H7 (cell line): ENCODE data around the gene SLC15A1. TPM values are rescaled to one million over a fixed set of nuclear protein-coding genes. Genes with fewer than 3 reads are reported as not detected.
"Not testable (repeated sequence)": the region's sequence is repeated elsewhere in the genome, so short reads cannot be mapped to it uniquely, and the experiment has no call there.

Experiments
- DNase-seq: peaks from one replicate; pipeline ENCODE4 v3.0.0; 2012
- H3K27me3 ChIP-seq: 2 replicates; pipeline ENCODE4 v1.6.0; 2011; ENCODE audit warnings: mild to moderate bottlenecking, low read length; ENCODE audit not compliant: control insufficient read depth, insufficient read depth
- H3K36me3 ChIP-seq: replicated peaks from 2 replicates; pipeline ENCODE4 v1.5.1; 2011; ENCODE audit warnings: low read length; ENCODE audit not compliant: control insufficient read depth, insufficient read depth
- H3K4me3 ChIP-seq: 2 replicates; pipeline ENCODE4 v1.5.1; 2011; ENCODE audit warnings: low read depth, mild to moderate bottlenecking, control low read depth, low read length, moderate library complexity; ENCODE audit not compliant: insufficient read depth
- total RNA-seq: library from RNA; depleted of rRNA; stranded (reverse); fragments of >200 nt; shearing (Covaris generic); gene quantifications from 2 replicates; pipeline ENCODE4 v1.2.3, GENCODE V29; 2014

The SLC15A1 gene
- total RNA-seq, 1 experiment from 2014 or later: 0.62 TPM

DNA sequence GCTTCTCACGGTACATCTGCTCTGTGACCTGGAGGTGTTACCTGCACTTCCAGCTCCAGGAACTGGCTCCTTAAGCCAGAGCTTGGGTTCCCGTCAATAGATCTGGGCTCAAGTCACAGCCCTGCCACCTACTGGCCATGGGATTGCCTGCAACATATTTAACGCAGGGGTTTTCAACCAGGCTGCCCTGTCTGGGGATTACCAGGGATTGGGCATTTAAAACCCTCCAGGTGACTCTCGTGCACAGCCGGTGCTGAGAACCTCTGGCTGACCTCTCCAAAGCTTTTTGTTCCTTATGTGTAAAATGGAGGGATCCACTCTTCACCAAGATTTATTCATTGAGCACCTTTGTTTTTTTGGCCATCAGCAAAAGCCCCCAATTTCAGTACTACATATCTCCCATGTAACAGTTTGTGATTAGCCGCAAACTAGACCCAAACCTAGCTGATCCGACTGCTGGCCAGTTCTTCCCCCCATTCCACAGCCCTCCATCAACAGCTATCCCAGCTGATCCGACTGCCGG, 98.9 kb downstream of the SLC15A1 start:
- Histone ChIP-seq H3K36me3 (no peaks in the 10 kb centered on the region), H3K4me3 (no peak overlapping the region), H3K27me3 (no peaks in the 10 kb centered on the region)
- DNase-seq: peak; percentile 86

DNA sequence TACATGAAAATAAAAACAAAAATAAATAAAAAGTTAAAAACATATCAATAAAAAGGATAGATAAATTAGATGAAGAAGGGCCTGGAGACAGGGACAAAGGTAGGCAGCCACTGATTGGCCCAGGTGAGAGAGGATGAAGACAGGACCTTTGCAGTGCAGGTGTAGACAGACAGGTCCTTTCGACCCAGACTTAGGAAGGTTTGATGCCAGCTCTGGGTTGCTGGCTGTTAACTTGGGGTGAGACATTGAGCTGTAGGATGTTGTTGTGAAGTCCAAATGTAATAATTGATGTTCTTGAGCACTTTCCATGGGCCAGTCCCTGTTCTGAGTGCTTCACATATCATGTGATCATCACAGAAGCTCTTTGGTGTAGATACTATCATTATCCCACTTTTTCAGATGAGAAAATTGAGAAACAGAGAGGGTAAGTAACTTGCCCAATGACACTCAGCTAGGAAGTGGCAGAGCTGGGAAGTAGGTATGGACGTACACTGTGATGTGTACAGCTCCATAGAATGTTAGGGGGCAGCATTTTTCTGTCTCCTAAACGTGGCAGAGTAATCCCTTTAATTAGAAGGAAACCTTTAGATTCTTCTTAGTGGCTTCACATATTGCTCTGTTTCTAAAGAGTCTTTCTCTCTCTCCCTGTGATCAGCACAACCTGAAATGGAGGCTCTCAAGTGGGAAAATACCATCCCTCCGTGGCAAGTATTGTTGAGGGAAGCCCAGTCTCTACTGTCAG, 99.6 kb downstream of the SLC15A1 start:
- no peaks in the 10 kb centered on the region for H3K36me3 ChIP-seq
- no peak for DNase-seq
- no peak overlapping the region for H3K4me3 ChIP-seq
- H3K27me3 ChIP-seq: no peaks in the 10 kb centered on the region

DNA sequence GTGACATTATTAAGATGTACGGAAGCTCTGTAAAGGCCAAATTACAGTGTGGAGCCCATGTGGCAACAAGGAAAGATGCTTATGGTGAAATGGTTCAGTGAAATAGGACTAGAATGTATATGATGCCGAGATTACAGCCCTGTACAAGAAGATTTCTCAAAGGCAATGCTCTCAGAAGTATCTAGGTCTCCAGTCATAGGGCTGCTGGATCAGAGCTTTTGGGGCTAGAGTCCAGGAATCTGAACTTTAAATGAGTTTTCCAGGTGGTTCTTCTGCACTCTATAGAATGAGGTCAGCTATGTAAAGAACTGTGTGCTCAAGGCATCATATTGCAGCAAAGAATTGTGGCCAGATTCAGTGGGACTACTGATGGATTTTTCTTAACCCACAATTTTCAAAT, 100.2 kb downstream of the SLC15A1 start:
- no peak for DNase-seq
- Histone ChIP-seq H3K27me3 (no peaks in the 10 kb centered on the region), H3K4me3 (no peak overlapping the region), H3K36me3 (no peaks in the 10 kb centered on the region)

DNA sequence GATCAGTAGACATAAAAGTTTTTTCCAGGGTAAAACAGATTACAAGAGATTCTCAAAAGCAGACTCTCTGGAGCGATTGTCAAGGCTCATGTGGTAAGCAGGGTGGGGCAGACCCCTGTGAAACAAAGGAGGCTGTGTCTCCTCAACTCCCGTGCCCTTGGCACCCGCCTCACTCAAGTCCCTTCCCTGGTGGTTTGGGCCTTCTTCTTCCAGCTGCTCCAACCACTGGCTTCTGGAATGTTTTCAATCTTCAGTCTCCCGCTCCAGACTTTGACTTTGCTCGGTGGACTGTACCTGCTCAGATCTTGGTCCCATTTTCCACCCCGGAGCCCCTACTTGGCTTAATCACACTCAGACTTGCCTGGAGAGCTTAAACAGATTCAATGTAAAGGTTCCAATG, 100.7 kb downstream of the SLC15A1 start:
- no peaks in the 10 kb centered on the region for H3K36me3 ChIP-seq
- DNase-seq: no peak
- H3K27me3 ChIP-seq: no peaks in the 10 kb centered on the region
- no peak overlapping the region for H3K4me3 ChIP-seq

DNA sequence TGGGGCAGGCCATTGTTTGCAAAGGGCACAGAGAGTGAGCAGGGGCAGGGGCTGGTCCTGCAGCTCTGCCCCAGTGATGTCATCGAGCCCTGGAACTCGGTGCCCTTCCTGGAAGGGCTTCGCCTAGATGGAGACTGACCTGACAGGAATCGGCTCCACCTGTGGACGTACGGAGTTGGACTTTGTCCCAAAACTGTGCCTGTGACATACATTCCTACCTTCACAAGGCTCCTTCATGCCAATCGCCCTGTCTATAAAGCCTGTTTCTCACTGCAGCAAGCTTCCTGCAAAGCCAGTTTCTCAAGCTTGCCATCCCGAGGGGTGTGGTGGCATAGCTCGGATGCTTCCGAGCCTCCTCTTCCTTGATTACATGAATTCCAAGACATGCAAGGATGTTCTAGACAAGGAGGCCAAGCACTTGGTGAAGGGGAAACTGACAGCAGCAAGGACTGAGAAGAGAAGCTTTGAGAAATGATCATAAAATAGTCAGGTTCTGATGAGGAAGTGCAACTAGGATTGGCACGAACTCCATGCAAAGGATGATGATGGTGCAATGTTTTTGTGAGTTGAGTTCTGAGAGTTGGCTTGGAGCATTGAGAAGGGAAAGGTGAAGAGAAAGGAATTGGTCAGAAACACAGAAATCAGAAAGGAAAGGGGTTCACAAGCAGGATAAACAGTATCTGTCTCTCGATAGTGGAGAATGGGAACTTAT, 101.9 kb downstream of the SLC15A1 start:
- Histone ChIP-seq H3K36me3 (no peaks in the 10 kb centered on the region), H3K27me3 (no peaks in the 10 kb centered on the region), H3K4me3 (no peak overlapping the region)
- no peak for DNase-seq

DNA sequence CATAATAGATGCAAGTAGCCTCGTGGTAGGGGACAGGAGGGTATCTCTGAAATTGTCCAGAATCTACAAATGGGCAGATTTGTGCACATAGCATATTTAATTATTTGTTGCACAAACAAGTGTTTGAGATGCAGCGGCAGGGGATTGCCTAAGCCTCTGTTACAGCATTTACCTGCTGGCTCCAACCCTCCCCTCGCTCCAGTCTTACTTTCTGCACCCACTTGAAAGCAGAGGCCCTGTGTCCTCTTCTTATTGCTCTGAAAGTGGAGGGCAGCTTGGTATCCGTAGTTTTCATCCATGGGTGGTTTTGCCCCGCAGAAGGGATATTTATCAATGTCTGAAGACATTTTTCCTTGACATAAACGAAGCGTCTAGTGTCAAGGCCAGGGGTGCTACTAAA, 102.6 kb downstream of the SLC15A1 start:
- Histone ChIP-seq H3K36me3 (no peaks in the 10 kb centered on the region), H3K4me3 (no peak overlapping the region), H3K27me3 (no peaks in the 10 kb centered on the region)
- DNase-seq: no peak

DNA sequence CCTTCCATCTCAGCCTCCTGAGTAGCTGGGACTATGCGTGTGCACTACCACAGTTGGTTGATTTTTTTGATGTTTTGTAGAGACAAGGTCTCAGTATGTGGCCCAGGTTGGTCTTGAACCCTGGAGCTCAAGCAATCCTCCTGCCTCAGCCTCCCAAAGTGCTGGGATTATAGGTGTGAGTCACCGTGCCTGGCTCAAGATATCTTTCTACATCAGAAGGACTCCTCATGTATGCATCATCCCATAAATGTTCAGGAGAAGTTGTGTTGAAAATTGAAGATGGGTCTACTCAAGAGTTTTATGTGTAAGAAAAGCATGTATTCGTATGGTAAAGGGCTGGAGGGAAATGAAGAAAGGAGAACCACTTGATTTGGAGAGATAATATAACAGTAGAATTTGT, 103.8 kb downstream of the SLC15A1 start:
- H3K27me3 ChIP-seq: no peaks in the 10 kb centered on the region
- H3K4me3 ChIP-seq: no peak overlapping the region
- no peak for DNase-seq
- no peaks in the 10 kb centered on the region for H3K36me3 ChIP-seq

DNA sequence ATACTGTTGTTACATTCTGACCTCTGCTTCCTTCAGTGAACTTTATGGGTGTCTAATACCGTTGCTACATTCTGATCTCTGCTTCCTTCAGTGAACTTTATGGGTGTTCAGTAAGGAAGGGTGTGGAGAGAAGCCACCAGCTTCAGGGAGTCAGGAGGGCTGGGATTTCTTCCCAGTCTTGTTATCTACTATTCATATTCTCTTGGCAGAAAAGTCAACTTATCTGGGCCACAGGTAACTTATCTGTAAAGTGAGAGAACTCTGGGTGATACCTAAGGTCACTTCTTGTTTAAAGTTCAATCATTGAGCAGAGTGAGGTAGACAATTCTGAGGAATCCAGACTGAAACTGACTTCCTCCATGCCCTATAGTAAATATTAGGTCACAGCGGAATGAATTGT, 104.3 kb downstream of the SLC15A1 start:
- no peaks in the 10 kb centered on the region for H3K27me3 ChIP-seq
- DNase-seq: no peak
- H3K36me3 ChIP-seq: no peaks in the 10 kb centered on the region
- no peak overlapping the region for H3K4me3 ChIP-seq

DNA sequence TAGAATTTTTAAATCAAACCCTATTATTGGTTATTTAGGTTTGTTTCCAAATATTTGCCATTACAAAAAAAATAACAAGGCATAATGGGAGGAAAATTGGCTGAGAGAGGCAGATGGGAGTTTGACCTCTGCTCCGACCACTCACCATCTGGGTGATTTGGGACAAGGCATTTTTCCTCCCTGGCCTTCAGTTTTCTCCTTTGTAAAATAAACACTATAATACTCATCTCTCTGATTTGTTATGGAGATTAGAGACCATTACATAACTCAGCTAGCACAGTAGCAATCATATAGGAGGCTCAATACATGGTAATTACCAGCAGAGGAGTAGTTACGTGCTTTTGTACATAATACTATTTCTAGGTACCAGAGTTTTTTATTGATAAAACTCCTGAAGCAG, 105.4 kb downstream of the SLC15A1 start:
- H3K4me3 ChIP-seq: no peak overlapping the region

DNA sequence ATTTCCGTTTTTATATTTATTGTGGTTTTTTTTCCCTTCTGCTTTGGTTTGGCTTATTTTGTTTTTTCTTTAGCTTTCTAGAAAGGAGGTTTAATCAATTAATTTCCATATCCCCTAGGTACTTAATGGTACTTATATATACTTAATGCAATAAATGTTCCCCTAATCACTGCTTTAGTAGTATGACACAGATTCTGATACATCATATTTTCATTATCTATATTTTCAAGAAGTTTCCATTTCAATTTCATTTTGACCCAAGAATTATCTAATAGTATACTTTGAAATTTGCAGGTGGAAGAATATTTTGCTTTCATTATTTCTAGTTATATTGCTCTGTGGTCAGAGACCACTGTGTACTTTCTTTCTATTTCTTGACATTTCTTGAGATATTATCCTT, 109.0 kb downstream of the SLC15A1 start:
- no peak for DNase-seq
- Histone ChIP-seq H3K27me3 (no peaks in the 10 kb centered on the region), H3K36me3 (no peaks in the 10 kb centered on the region), H3K4me3 (no peak overlapping the region)

More for the DNA sequence above, 105.4 kb downstream of the SLC15A1 start:
- no peak for DNase-seq
- Histone ChIP-seq H3K36me3 (no peaks in the 10 kb centered on the region), H3K27me3 (no peaks in the 10 kb centered on the region)

DNA sequence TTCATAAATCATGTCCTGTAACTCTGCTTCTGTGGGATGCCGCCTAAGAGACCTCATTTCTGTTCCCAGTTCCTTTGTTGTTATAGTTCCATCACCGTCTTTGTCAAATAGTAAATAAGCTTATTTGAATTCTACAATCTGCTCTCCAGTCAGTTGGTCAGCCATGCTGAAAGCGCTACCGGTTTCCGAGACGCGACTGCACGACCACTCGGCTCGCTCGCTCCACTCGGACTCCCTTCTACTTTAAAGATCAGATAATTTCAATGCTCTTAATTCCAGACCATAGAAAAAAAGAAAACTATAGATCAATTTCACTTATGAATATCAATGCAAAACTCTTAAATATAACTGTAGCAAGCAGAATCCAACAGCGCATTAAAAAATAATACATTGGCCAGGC, 111.4 kb downstream of the SLC15A1 start:
- H3K36me3 ChIP-seq: no peaks in the 10 kb centered on the region
- no peaks in the 10 kb centered on the region for H3K27me3 ChIP-seq
- no peak for DNase-seq
- H3K4me3 ChIP-seq: no peak overlapping the region

DNA sequence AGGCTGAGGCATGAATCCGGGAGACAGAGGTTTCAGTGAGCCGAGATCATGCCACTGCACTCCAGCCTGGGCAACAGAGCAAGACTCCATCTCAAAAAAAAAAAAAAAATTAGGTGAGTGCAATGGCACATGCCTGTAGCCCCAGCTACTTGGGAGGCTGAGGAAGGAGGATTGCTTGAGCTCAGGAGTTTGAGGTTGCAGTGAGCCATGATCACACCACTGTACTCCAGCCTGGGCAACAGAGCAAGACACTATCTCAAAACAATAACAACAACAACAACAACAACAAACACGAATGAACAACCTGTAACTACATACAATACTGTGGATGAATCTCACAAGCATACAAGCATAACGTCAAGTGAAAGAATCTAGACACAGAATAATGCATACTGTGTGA, 112.7 kb downstream of the SLC15A1 start:
- not testable (repeated sequence) for DNase-seq, H3K36me3 ChIP-seq, H3K4me3 ChIP-seq, H3K27me3 ChIP-seq

DNA sequence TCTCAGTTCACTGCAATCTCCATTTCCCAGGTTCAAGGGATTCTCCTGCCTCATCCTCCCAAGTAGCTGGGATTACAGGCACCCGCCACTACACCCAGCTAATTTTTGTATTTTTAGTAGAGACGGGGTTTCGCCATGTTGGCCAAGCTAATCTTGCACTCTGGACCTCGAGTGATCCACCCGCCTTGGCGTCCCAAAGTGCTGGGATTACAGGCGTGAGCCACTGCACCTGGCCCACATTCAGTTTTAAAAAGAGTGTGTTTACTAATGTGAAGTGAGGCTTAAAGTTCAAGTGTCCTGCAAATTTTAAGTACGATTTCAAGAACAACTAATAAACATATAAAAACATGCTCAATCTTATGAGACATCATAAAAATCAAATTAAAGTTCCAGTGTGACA, 114.1 kb downstream of the SLC15A1 start:
- H3K36me3 ChIP-seq, H3K4me3 ChIP-seq, DNase-seq, H3K27me3 ChIP-seq: not testable (repeated sequence)
